Measurements from ENCODE around the gene NR6A1. TPM values are rescaled to one million over a fixed set of nuclear protein-coding genes. Genes with fewer than 3 reads are reported as not detected.

Gene NR6A1
- total and polyA plus RNA-seq, 2 of the 8 experiments (the other 6 are each of a cell fraction or from before 2014, with no cell fraction given) = 93.2 to 237 TPM

- H3K36me3 ChIP-seq (ENCODE audit: control insufficient read depth in 2 of 4, insufficient read depth in 4 of 4, low read length in 3 of 4) = peaks cover 0 to 6% (median 2%) of the 10 kb centered on the region in 4 experiments; a peak in 1 of 8 replicates
- H3K9me3 ChIP-seq (ENCODE audit: insufficient read depth in 2 of 2, low read depth in 1 of 2, low read length in 1 of 2) = no peaks in the 10 kb centered on the region
- no peak overlapping the region for H2BK5ac ChIP-seq (ENCODE audit: low read depth, low read length)
- DNase-seq (ENCODE audit: low read depth in 1 of 2, low spot score in 2 of 2) (no peak), FAIRE-seq (no peak)
- no peak overlapping the region for H3K4me2 ChIP-seq (ENCODE audit: insufficient read depth in 1 of 2, low read depth in 2 of 2, low read length in 2 of 2)
- no peak overlapping the region for H3K9ac ChIP-seq (replicated peaks in 1 of 4; ENCODE audit: extremely low read depth in 1 of 4, low read depth in 3 of 4, low read length in 3 of 4)
- H3K23me2 ChIP-seq (ENCODE audit: low read depth, low read length) = no peaks in the 10 kb centered on the region
- peaks cover 2 to 30% of the 10 kb centered on the region in 2 experiments; a peak in 2 of 4 replicates for H3K79me2 ChIP-seq (ENCODE audit: control insufficient read depth in 1 of 2, insufficient read depth in 2 of 2, low read length in 2 of 2)
- H4K20me1 ChIP-seq (replicated peaks in 1 of 2; ENCODE audit: control insufficient read depth in 1 of 2, insufficient read depth in 2 of 2, low read length in 2 of 2) = no peaks in the 10 kb centered on the region
- no peak overlapping the region for H2BK12ac ChIP-seq (ENCODE audit: low read depth, low read length)
- H2AFZ ChIP-seq (ENCODE audit: low read length) = no peak overlapping the region
- H3K4me1 ChIP-seq (replicated peaks in 1 of 4; ENCODE audit: control insufficient read depth in 3 of 4, insufficient read depth in 4 of 4, low read length in 3 of 4) = peaks cover 3 to 9% (median 7%) of the 10 kb centered on the region in 4 experiments; a peak in 5 of 7 replicates
- H4K8ac ChIP-seq (ENCODE audit: extremely low read depth, insufficient read depth, low read length) = no peak overlapping the region
- no peak overlapping the region for H4K91ac ChIP-seq (replicated peaks; ENCODE audit: insufficient read length, low read length)
- ChIA-PET POLR2A (ENCODE audit: partially characterized antibody) (no interaction called here), CTCF (ENCODE audit: partially characterized antibody) (interaction anchor here (1.0 to 10.3 kb wide), 10 partner anchors 10 to 158 kb away, joined by 3 to 128 read pairs (median 19); no protein-coding TSS in a partner anchor)
- TF ChIP-seq SUZ12 (IDR thresholded peaks at IDR 0.05; ENCODE audit: low read length) (no peak), RFX5 (IDR thresholded peaks at IDR 0.05; ENCODE audit: borderline replicate concordance, low read depth, low read length) (no peak), CTBP2 (IDR thresholded peaks at IDR 0.05; ENCODE audit: borderline replicate concordance, insufficient read depth, insufficient read length, low read length) (no peak), MAFK (IDR thresholded peaks at IDR 0.05; ENCODE audit: low read depth, low read length) (no peak), SIN3A (conservative IDR thresholded peaks at IDR 0.05 in 1 of 2, IDR thresholded peaks at IDR 0.05 in 1 of 2; ENCODE audit: low read depth in 1 of 2, low read length in 2 of 2) (no peak), SAP30 (IDR thresholded peaks at IDR 0.05; ENCODE audit: insufficient read depth, insufficient replicate concordance, low read length) (no peak), ATF2 (IDR thresholded peaks at IDR 0.05; ENCODE audit: low read length) (no peak), KDM1A (IDR thresholded peaks at IDR 0.05; ENCODE audit: borderline replicate concordance, low read length) (no peak), JUND (IDR thresholded peaks at IDR 0.05; ENCODE audit: low read length) (no peak)
- no peak overlapping the region for H3K4me3 ChIP-seq (ENCODE audit: extremely low read depth in 1 of 4, insufficient read depth in 2 of 4, low read depth in 3 of 4, low read length in 4 of 4)
- no peak overlapping the region for H2AK5ac ChIP-seq (ENCODE audit: low read depth, low read length)
- no peak overlapping the region for H2BK20ac ChIP-seq (ENCODE audit: low read length)
- H3K79me1 ChIP-seq (ENCODE audit: low read depth, low read length) = peaks cover 4% of the 10 kb centered on the region; the same call in 1 of the 2 replicates
- no peak overlapping the region for H3K23ac ChIP-seq (ENCODE audit: insufficient read length)
- H3K56ac ChIP-seq (replicated peaks; ENCODE audit: insufficient read length, low read depth, low read length) = no peak overlapping the region
- WGBS, 2 experiments (ENCODE audit: extremely low coverage in 1 of 2, insufficient coverage in 1 of 2, insufficient read length in 1 of 2, insufficient replicate concordance in 2 of 2, low coverage in 1 of 2, low lambda C conversion rate in 2 of 2, missing lambda C conversion rate in 1 of 2) = 92% methylated on average over 3 of the region's 3 CpGs; no CpG with 5 or more reads in 1 of the 2 experiments
- H3K14ac ChIP-seq (ENCODE audit: insufficient read length) = no peak overlapping the region
- H4K5ac ChIP-seq (ENCODE audit: insufficient read length, low read depth, low read length) = no peak overlapping the region
- H2BK120ac ChIP-seq (replicated peaks; ENCODE audit: low read depth, low read length) = no peak overlapping the region
- H3K27ac ChIP-seq (ENCODE audit: low read depth, low read length) = no peak overlapping the region
- no peaks in the 10 kb centered on the region for H3K27me3 ChIP-seq (replicated peaks in 1 of 4; ENCODE audit: control insufficient read depth in 3 of 4, extremely low read depth in 1 of 4, insufficient read depth in 3 of 4, low read length in 3 of 4)
- H3K18ac ChIP-seq (ENCODE audit: extremely low read depth, low read length) = no peak overlapping the region
- H2BK15ac ChIP-seq (ENCODE audit: low read length) = no peak overlapping the region
- H3K4ac ChIP-seq (replicated peaks; ENCODE audit: insufficient read length, low read depth, low read length) = no peak overlapping the region
Observed at GRCh38 chr9:124553738-124554137, 217.4 kb downstream of the NR6A1 start.

Measured in H1 (cell line).